H1 (cell line): Measurements from ENCODE around the gene PI4KB. TPM values are rescaled to one million over a fixed set of nuclear protein-coding genes. Genes with fewer than 3 reads are reported as not detected.

Source experiments
- CTCF ChIA-PET: fragments of 300-600 bp; sonication (Branson Sonifier 250); formaldehyde crosslinking; loops from one replicate; lab custom pipeline; 2021; ENCODE audit not compliant: partially characterized antibody; lab: Charles Lee
- POLR2A ChIA-PET: fragments of 300-600 bp; sonication (Branson Sonifier 250); formaldehyde crosslinking; loops from one replicate; lab custom pipeline; 2021; ENCODE audit warnings: inconsistent platforms; ENCODE audit not compliant: partially characterized antibody; lab: Charles Lee
- DNase-seq, 2 experiments: peaks; one replicate each; pipeline versions ENCODE4 v3.0.0 to v3.0.0-alpha.2; 2010 to 2022; ENCODE audit warnings: low spot score in 2 of 2, low read depth in 1 of 2, mixed read lengths in 1 of 2
- FAIRE-seq: peaks from 2 replicates; lab custom pipeline; 2011; peaks lifted over from hg19 to GRCh38; lab: Jason Lieb, UNC
- H2AFZ ChIP-seq: 2 replicates; pipeline ENCODE4 v1.8.1; 2012; ENCODE audit warnings: low read length, inconsistent platforms
- H2AK5ac ChIP-seq: 2 replicates; pipeline ENCODE4 v1.6.1; 2013; ENCODE audit warnings: low read depth, low read length
- H2BK120ac ChIP-seq: replicated peaks from 2 replicates; pipeline ENCODE3; 2013; ENCODE audit warnings: low read depth, low read length, inconsistent platforms
- H2BK12ac ChIP-seq: 2 replicates; pipeline ENCODE4 v1.6.1; 2013; ENCODE audit warnings: low read depth, low read length
- H2BK15ac ChIP-seq: 2 replicates; pipeline ENCODE4 v1.6.1; 2013; ENCODE audit warnings: low read length
- H2BK20ac ChIP-seq: 2 replicates; pipeline ENCODE4 v1.6.1; 2013; ENCODE audit warnings: low read length
- H2BK5ac ChIP-seq: 2 replicates; pipeline ENCODE4 v1.6.1; 2013; ENCODE audit warnings: low read depth, low read length
- H3K14ac ChIP-seq: 2 replicates; pipeline ENCODE4 v1.6.1; 2013; ENCODE audit warnings: inconsistent platforms; ENCODE audit not compliant: insufficient read length
- H3K18ac ChIP-seq: 2 replicates; pipeline ENCODE4 v1.6.1; 2013; ENCODE audit warnings: low read length; ENCODE audit errors: extremely low read depth
- H3K23ac ChIP-seq: 2 replicates; pipeline ENCODE4 v1.6.1; 2013; ENCODE audit warnings: inconsistent platforms; ENCODE audit not compliant: insufficient read length
- H3K23me2 ChIP-seq: 2 replicates; pipeline ENCODE4 v1.6.1; 2013; ENCODE audit warnings: low read depth, low read length
- H3K27ac ChIP-seq: 2 replicates; pipeline ENCODE4 v1.6.1; 2011; ENCODE audit warnings: low read depth, low read length, inconsistent platforms
- H3K27me3 ChIP-seq, 4 experiments: replicated peaks in 1 of 4; 1 replicate in 1 of 4; 2 replicates in 3 of 4; pipeline versions ENCODE4 v1.6.1 to v1.8.1; 2011 to 2013; ENCODE audit warnings: low read length in 3 of 4, mild to moderate bottlenecking in 3 of 4, inconsistent platforms in 2 of 4, mixed read lengths in 2 of 4, moderate library complexity in 1 of 4; ENCODE audit not compliant: control insufficient read depth in 3 of 4, insufficient read depth in 3 of 4; ENCODE audit errors: extremely low read depth in 1 of 4
- H3K36me3 ChIP-seq, 4 experiments: 2 replicates each; pipeline versions ENCODE4 v1.6.1 to v1.8.1; 2011 to 2013; ENCODE audit warnings: mild to moderate bottlenecking in 4 of 4, low read length in 3 of 4, moderate library complexity in 2 of 4, control low read depth in 1 of 4, inconsistent platforms in 1 of 4; ENCODE audit not compliant: insufficient read depth in 4 of 4, control insufficient read depth in 2 of 4
- H3K4ac ChIP-seq: replicated peaks from 2 replicates; pipeline ENCODE3; 2013; ENCODE audit warnings: low read length, low read depth, mixed read lengths, inconsistent platforms; ENCODE audit not compliant: insufficient read length
- H3K4me1 ChIP-seq, 4 experiments: replicated peaks in 1 of 4; 1 replicate in 1 of 4; 2 replicates in 3 of 4; pipeline versions ENCODE4 v1.6.1 to v1.8.1; 2011 to 2013; ENCODE audit warnings: low read length in 3 of 4, inconsistent platforms in 2 of 4, mixed read lengths in 1 of 4; ENCODE audit not compliant: insufficient read depth in 4 of 4, control insufficient read depth in 3 of 4
- H3K4me2 ChIP-seq, 2 experiments: 2 replicates each; pipeline versions ENCODE4 v1.6.1 to v1.8.1; 2011 to 2013; ENCODE audit warnings: low read depth in 2 of 2, low read length in 2 of 2, control low read depth in 1 of 2, inconsistent platforms in 1 of 2, mild to moderate bottlenecking in 1 of 2; ENCODE audit not compliant: insufficient read depth in 1 of 2
- H3K4me3 ChIP-seq, 4 experiments: fragments of 200-600, 300-600 bp in 1 of 4; sonication (generic), shearing (Covaris generic), sonication (Bioruptor Twin) in 1 of 4; 2 replicates each; pipeline versions ENCODE4 v1.5.1 to v1.8.1; 2011 to 2016; ENCODE audit warnings: low read length in 4 of 4, low read depth in 3 of 4, control low read depth in 2 of 4, inconsistent platforms in 2 of 4, mild to moderate bottlenecking in 2 of 4, mixed read lengths in 1 of 4, moderate library complexity in 1 of 4; ENCODE audit not compliant: insufficient read depth in 2 of 4; ENCODE audit errors: extremely low read depth in 1 of 4
- H3K56ac ChIP-seq: replicated peaks from 2 replicates; pipeline ENCODE3; 2013; ENCODE audit warnings: low read depth, mild to moderate bottlenecking, mixed read lengths, low read length, inconsistent platforms; ENCODE audit not compliant: insufficient read length
- H3K79me1 ChIP-seq: 2 replicates; pipeline ENCODE4 v1.6.1; 2013; ENCODE audit warnings: low read depth, low read length, control low read depth
- H3K79me2 ChIP-seq, 2 experiments: 2 replicates each; pipeline versions ENCODE4 v1.6.1 to v1.8.1; 2012 to 2013; ENCODE audit warnings: low read length in 2 of 2, mild to moderate bottlenecking in 2 of 2, inconsistent platforms in 1 of 2; ENCODE audit not compliant: insufficient read depth in 2 of 2, control insufficient read depth in 1 of 2
- H3K9ac ChIP-seq, 4 experiments: replicated peaks in 1 of 4; 1 replicate in 1 of 4; 2 replicates in 3 of 4; pipeline versions ENCODE4 v1.6.1 to v1.8.1; 2011 to 2013; ENCODE audit warnings: low read depth in 3 of 4, low read length in 3 of 4, control low read depth in 2 of 4, mild to moderate bottlenecking in 2 of 4, moderate library complexity in 2 of 4, inconsistent platforms in 1 of 4; ENCODE audit errors: extremely low read depth in 1 of 4
- H3K9me3 ChIP-seq, 2 experiments: 2 replicates each; pipeline versions ENCODE4 v1.6.1 to v1.8.1; 2012 to 2013; ENCODE audit warnings: mild to moderate bottlenecking in 2 of 2, moderate library complexity in 2 of 2, control low read depth in 1 of 2, inconsistent platforms in 1 of 2, low read depth in 1 of 2, low read length in 1 of 2, mixed read lengths in 1 of 2; ENCODE audit not compliant: insufficient read depth in 2 of 2
- H4K20me1 ChIP-seq, 2 experiments: replicated peaks in 1 of 2; 2 replicates each; pipeline versions ENCODE3 to v1.8.1; 2011 to 2013; ENCODE audit warnings: inconsistent platforms in 2 of 2, low read length in 2 of 2, mild to moderate bottlenecking in 1 of 2; ENCODE audit not compliant: insufficient read depth in 2 of 2, control insufficient read depth in 1 of 2
- H4K5ac ChIP-seq: 2 replicates; pipeline ENCODE4 v1.6.1; 2013; ENCODE audit warnings: low read length, low read depth, mixed read lengths, inconsistent platforms; ENCODE audit not compliant: insufficient read length
- H4K8ac ChIP-seq: 2 replicates; pipeline ENCODE4 v1.8.0; 2013; ENCODE audit warnings: mild to moderate bottlenecking, moderate library complexity, low read length, inconsistent platforms; ENCODE audit not compliant: insufficient read depth; ENCODE audit errors: extremely low read depth
- H4K91ac ChIP-seq: replicated peaks from 2 replicates; pipeline ENCODE3; 2013; ENCODE audit warnings: low read length, mixed read lengths, inconsistent platforms; ENCODE audit not compliant: insufficient read length
- ATF2 ChIP-seq: IDR thresholded peaks from 2 replicates; pipeline ENCODE4 v1.6.1; 2012; ENCODE audit warnings: low read length, inconsistent platforms
- ATF3 ChIP-seq: IDR thresholded peaks from 2 replicates; pipeline ENCODE4 v1.6.1; 2011; ENCODE audit warnings: low read depth, mild to moderate bottlenecking, low read length; ENCODE audit not compliant: insufficient read depth
- BACH1 ChIP-seq: IDR thresholded peaks from 2 replicates; pipeline ENCODE4 v1.6.1; 2012; ENCODE audit warnings: low read length, improper control_type of control experiment
- CHD2 ChIP-seq: IDR thresholded peaks from 2 replicates; pipeline ENCODE4 v1.6.1; 2012; ENCODE audit warnings: low read length, improper control_type of control experiment
- EZH2 ChIP-seq: fragments of 200-600 bp; sonication (generic); IDR thresholded peaks from 2 replicates; pipeline ENCODE4 v1.7.1; 2012; ENCODE audit warnings: low read depth, mild to moderate bottlenecking, moderate library complexity, low read length, inconsistent platforms; ENCODE audit not compliant: severe bottlenecking
- MAX ChIP-seq: IDR thresholded peaks from 2 replicates; pipeline ENCODE4 v1.6.1; 2012; ENCODE audit warnings: inconsistent platforms
- PHF8 ChIP-seq: fragments of 200-600 bp; sonication (generic); conservative IDR thresholded peaks from 2 replicates; pipeline ENCODE4 v1.7.1; 2012; ENCODE audit warnings: low read depth, mild to moderate bottlenecking, inconsistent platforms, low read length, moderate library complexity
- SAP30 ChIP-seq: fragments of 300-600 bp; sonication (generic); IDR thresholded peaks from 2 replicates; pipeline ENCODE4 v1.7.1; 2012; ENCODE audit warnings: low read length, moderate library complexity, mild to moderate bottlenecking, inconsistent platforms; ENCODE audit not compliant: insufficient read depth, insufficient replicate concordance
- SP4 ChIP-seq: IDR thresholded peaks from 2 replicates; pipeline ENCODE4 v1.6.1; 2012; ENCODE audit warnings: low read length, inconsistent platforms
- WGBS, 2 experiments: shearing (Covaris generic) in 1 of 2; methylation state at CpG; one replicate each; pipeline versions ENCODE4 v1.1.6 to v1.1.7; 2013 to 2015; ENCODE audit warnings: low lambda C conversion rate in 2 of 2, mixed read lengths in 2 of 2, inconsistent platforms in 1 of 2, low coverage in 1 of 2, missing lambda C conversion rate in 1 of 2; ENCODE audit not compliant: insufficient replicate concordance in 2 of 2, insufficient coverage in 1 of 2, insufficient read length in 1 of 2; ENCODE audit errors: extremely low coverage in 1 of 2, missing lambda C conversion rate in 1 of 2; 5-methylcytosine and 5-hydroxymethylcytosine counted together
- polyA plus RNA-seq, 7 experiments: library from polyadenylated mRNA; depleted of rRNA in 3 of 7; stranded (reverse) in 5 of 7; unstranded in 2 of 7; fragments of >200 nt in 5 of 7; fragments of 200-250 nt in 2 of 7; gene quantifications; 1 replicate in 5 of 7; 2 replicates in 1 of 7; 4 replicates in 1 of 7; pipeline versions ENCODE4 v1.2.1 to v1.2.3, GENCODE V29; 2011 to 2013; ENCODE audit warnings: missing spikeins in 2 of 7, mixed read lengths in 2 of 7
- total RNA-seq: library from RNA; stranded (reverse); fragmentation: NEBNext Ultra II Directional; extraction: Animal tissue kit (Norgen Biotek cat#: 25700); gene quantifications from 2 replicates; pipeline ENCODE4 v1.2.1, GENCODE V29; 2021

The PI4KB gene
- total and polyA plus RNA-seq, 2 of the 8 experiments (the other 6 are each of a cell fraction or from before 2014, with no cell fraction given) = 30.1 to 37.1 TPM

DNA sequence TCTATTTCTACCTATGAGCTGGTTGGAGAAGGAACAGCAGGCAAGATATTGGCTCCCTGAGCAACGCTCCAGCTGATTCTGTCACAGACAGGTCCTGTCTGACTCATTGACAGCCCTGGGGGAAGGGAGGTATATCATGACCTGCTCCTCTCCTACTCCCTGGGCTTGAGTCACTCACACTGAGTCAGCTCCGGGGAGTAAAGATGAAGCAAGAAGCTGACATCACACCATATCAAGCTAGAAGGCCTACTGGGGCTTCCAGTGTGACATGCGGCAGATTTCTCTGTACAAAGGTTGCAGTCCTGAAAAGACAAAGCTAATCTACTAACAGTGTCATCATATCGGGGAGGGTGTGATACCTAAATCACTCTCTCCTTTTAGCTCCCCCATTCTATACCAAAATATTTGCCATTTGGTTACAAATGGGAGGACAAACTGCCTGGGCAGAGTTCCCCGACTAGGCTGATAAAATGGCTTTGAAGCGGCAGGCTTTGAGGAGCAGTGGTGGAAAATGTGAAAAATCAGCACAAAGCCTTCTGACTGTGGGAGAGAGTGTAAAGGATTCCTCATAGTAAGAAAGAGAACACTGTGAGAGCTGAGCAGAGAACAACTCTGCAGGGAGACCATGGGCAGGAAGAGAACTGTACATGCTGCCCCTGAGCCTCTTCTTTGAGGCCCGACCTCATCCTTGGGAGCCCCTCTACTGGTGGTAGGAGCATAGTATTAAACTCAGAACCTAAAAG is 15.5 kb downstream of the PI4KB start:
- peaks cover 3 to 30% (median 19%) of the 10 kb centered on the region in 4 experiments; a peak in 6 of 8 replicates for H3K36me3 ChIP-seq
- H4K5ac ChIP-seq = no peak overlapping the region
- H3K18ac ChIP-seq = no peak overlapping the region
- no peak overlapping the region for H2BK15ac ChIP-seq
- CTCF ChIA-PET = interaction anchor here (0.6 to 11.6 kb wide), 12 partner anchors 9 to 342 kb away, joined by 3 to 129 read pairs (median 4); no protein-coding TSS in a partner anchor
- no peak overlapping the region for H3K4ac ChIP-seq
- no peak overlapping the region for H3K4me3 ChIP-seq
- H2BK5ac ChIP-seq = no peak overlapping the region
- H3K23ac ChIP-seq = no peak overlapping the region
- no peaks in the 10 kb centered on the region for H3K79me2 ChIP-seq
- no peak overlapping the region for H2AK5ac ChIP-seq
- POLR2A ChIA-PET = interaction anchor here (0.6 to 3.9 kb wide), 14 partner anchors 9 to 671 kb away, joined by 3 to 20 read pairs (median 4); partner anchors contain the start of genes PI4KB, RFX5, VPS72 and ZNF687
- no peaks in the 10 kb centered on the region for H3K27me3 ChIP-seq
- no peak overlapping the region for H2BK20ac ChIP-seq
- H3K56ac ChIP-seq = no peak overlapping the region
- no peak overlapping the region for H3K4me2 ChIP-seq
- no peaks in the 10 kb centered on the region for H3K79me1 ChIP-seq
- DNase-seq (no peak), FAIRE-seq (no peak)
- H3K4me1 ChIP-seq = 0 out of 7 replicates have a peak, but pooled peaks cover 0 to 3% (median 0%) of the 10 kb centered on the region in 4 experiments
- no peak overlapping the region for H3K9ac ChIP-seq
- H4K20me1 ChIP-seq = peaks cover 0 to 3% of the 10 kb centered on the region in 2 experiments
- H3K27ac ChIP-seq = no peak overlapping the region
- H4K8ac ChIP-seq = no peak overlapping the region
- H4K91ac ChIP-seq = no peak overlapping the region
- H2BK120ac ChIP-seq = no peak overlapping the region
- 92% methylated on average over 7 of the region's 7 CpGs; no CpG with 5 or more reads in 1 of the 2 experiments for WGBS, 2 experiments
- no peaks in the 10 kb centered on the region for H3K9me3 ChIP-seq
- no peak overlapping the region for H3K14ac ChIP-seq
- H3K23me2 ChIP-seq = no peaks in the 10 kb centered on the region
- no peak overlapping the region for H2BK12ac ChIP-seq
- H2AFZ ChIP-seq = no peak overlapping the region
- no peak for TF ChIP-seq CHD2
- TF ChIP-seq PHF8 = no peak
- TF ChIP-seq SP4 = no peak
- no peak for TF ChIP-seq ATF2
- TF ChIP-seq ATF3 = no peak
- no peak for TF ChIP-seq BACH1
- no peak for TF ChIP-seq MAX
- TF ChIP-seq SAP30 = no peak
- TF ChIP-seq EZH2 = no peak
